Measurements from ENCODE around the gene EMILIN3.

The EMILIN3 gene

GRCh38 chr20:41392871-41393704 is 26.5 kb upstream of the EMILIN3 start:
- Histone ChIP-seq H3K27me3 (ENCODE audit: insufficient read depth, poor library complexity, severe bottlenecking) (no peaks in the 10 kb centered on the region), H3K4me3 (replicated peaks; ENCODE audit: insufficient read depth, low read length) (no peak overlapping the region), H3K27ac (replicated peaks) (no peak overlapping the region)
- TF ChIP-seq POLR2AphosphoS5 (IDR thresholded peaks at IDR 0.05; ENCODE audit: low read depth) (no peak), SPI1 (IDR thresholded peaks at IDR 0.05; ENCODE audit: borderline replicate concordance, low read depth) (no peak), GABPA (IDR thresholded peaks at IDR 0.05; ENCODE audit: low read depth) (no peak)
- TF ChIP-seq, protein P1, sequence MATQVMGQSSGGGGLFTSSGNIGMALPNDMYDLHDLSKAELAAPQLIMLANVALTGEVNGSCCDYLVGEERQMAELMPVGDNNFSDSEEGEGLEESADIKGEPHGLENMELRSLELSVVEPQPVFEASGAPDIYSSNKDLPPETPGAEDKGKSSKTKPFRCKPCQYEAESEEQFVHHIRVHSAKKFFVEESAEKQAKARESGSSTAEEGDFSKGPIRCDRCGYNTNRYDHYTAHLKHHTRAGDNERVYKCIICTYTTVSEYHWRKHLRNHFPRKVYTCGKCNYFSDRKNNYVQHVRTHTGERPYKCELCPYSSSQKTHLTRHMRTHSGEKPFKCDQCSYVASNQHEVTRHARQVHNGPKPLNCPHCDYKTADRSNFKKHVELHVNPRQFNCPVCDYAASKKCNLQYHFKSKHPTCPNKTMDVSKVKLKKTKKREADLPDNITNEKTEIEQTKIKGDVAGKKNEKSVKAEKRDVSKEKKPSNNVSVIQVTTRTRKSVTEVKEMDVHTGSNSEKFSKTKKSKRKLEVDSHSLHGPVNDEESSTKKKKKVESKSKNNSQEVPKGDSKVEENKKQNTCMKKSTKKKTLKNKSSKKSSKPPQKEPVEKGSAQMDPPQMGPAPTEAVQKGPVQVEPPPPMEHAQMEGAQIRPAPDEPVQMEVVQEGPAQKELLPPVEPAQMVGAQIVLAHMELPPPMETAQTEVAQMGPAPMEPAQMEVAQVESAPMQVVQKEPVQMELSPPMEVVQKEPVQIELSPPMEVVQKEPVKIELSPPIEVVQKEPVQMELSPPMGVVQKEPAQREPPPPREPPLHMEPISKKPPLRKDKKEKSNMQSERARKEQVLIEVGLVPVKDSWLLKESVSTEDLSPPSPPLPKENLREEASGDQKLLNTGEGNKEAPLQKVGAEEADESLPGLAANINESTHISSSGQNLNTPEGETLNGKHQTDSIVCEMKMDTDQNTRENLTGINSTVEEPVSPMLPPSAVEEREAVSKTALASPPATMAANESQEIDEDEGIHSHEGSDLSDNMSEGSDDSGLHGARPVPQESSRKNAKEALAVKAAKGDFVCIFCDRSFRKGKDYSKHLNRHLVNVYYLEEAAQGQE (IDR thresholded peaks at IDR 0.05; ENCODE audit: insufficient replicate concordance, low read depth), result no peak
- TF ChIP-seq, protein P2, sequence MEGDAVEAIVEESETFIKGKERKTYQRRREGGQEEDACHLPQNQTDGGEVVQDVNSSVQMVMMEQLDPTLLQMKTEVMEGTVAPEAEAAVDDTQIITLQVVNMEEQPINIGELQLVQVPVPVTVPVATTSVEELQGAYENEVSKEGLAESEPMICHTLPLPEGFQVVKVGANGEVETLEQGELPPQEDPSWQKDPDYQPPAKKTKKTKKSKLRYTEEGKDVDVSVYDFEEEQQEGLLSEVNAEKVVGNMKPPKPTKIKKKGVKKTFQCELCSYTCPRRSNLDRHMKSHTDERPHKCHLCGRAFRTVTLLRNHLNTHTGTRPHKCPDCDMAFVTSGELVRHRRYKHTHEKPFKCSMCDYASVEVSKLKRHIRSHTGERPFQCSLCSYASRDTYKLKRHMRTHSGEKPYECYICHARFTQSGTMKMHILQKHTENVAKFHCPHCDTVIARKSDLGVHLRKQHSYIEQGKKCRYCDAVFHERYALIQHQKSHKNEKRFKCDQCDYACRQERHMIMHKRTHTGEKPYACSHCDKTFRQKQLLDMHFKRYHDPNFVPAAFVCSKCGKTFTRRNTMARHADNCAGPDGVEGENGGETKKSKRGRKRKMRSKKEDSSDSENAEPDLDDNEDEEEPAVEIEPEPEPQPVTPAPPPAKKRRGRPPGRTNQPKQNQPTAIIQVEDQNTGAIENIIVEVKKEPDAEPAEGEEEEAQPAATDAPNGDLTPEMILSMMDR (IDR thresholded peaks at IDR 0.05; ENCODE audit: insufficient read depth, low read length), result no peak
- DNase-seq (ENCODE audit: low read depth in 1 of 2, low spot score in 1 of 2), result no peak

DNA sequence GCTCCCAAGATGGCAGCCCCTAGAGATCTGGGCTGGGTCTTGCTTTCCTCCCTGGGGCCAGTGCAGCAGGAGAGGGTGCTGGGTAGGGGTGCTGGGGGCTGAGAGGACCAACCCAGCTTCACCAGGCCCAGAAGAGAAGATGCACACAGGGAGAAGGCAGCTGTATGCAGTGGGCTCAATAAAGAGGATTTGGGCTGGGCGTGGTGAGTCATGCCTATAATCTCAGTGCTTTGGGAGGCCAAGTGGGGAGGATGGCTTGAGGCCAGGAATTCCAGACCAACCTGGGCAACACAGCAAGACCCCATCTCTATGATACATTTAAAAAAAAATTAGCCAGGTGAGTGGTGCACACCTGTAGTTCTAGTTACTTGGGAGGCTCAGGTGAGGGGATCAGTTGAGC is 25.7 kb upstream of the EMILIN3 start:
- DNase-seq (ENCODE audit: low read depth in 1 of 2, low spot score in 1 of 2), result no peak
- no peak overlapping the region for H3K27ac ChIP-seq (replicated peaks)
- H3K27me3 ChIP-seq (ENCODE audit: insufficient read depth, poor library complexity, severe bottlenecking), result no peaks in the 10 kb centered on the region
- no peak overlapping the region for H3K4me3 ChIP-seq (replicated peaks; ENCODE audit: insufficient read depth, low read length)
- TF ChIP-seq, protein P1 (IDR thresholded peaks at IDR 0.05; ENCODE audit: insufficient replicate concordance, low read depth), result no peak
- TF ChIP-seq SPI1 (IDR thresholded peaks at IDR 0.05; ENCODE audit: borderline replicate concordance, low read depth), result no peak
- no peak for TF ChIP-seq GABPA (IDR thresholded peaks at IDR 0.05; ENCODE audit: low read depth)
- TF ChIP-seq, protein P2 (IDR thresholded peaks at IDR 0.05; ENCODE audit: insufficient read depth, low read length), result no peak
- TF ChIP-seq POLR2AphosphoS5 (IDR thresholded peaks at IDR 0.05; ENCODE audit: low read depth), result no peak

DNA sequence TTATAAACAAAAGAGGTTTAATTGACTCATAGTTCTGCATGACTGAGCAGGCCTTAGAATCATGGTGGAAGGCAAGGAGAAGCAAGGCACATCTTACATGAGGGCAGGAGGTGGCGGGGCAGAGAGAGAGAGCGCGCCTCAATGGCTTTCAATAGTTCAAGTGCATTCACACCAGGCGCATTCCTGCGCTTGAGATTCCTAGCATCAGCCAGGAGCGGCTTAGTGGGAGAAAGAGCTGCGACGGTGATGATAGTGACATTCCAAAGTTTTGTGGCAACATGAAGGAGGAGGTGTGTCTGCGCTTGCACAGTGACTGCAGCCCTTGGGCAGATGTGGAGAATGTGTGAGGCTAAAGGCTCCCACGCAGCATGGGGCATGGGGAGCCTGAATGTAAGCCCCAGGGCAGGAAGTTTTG is 25.0 kb upstream of the EMILIN3 start:
- DNase-seq (ENCODE audit: low read depth in 1 of 2, low spot score in 1 of 2), result no peak

More for the DNA sequence above, 25.0 kb upstream of the EMILIN3 start:
- Histone ChIP-seq H3K27ac (replicated peaks) (no peak overlapping the region), H3K4me3 (replicated peaks; ENCODE audit: insufficient read depth, low read length) (no peak overlapping the region), H3K27me3 (ENCODE audit: insufficient read depth, poor library complexity, severe bottlenecking) (no peaks in the 10 kb centered on the region)
- TF ChIP-seq, protein P2 (IDR thresholded peaks at IDR 0.05; ENCODE audit: insufficient read depth, low read length), result no peak
